Gastrocnemius medialis (tissue), 4 donors: Measurements from ENCODE around the gene R3HDM1.

Experiments used
- CTCF ChIP-seq, 5 experiments: fragments of 450-650 bp in 3 of 5; fragments of 200-600 bp in 2 of 5; sonication (generic) in 2 of 5; IDR thresholded peaks in 4 of 5; conservative IDR thresholded peaks in 1 of 5; 1 replicate in 4 of 5; 2 replicates in 1 of 5; pipeline ENCODE4 v1.5.1; 2016 to 2019; ENCODE audit warnings: antibody characterized with exemption in 5 of 5, mild to moderate bottlenecking in 3 of 5, moderate library complexity in 3 of 5
- POLR2A ChIP-seq, 2 donors: fragments of 450-650 bp; IDR thresholded peaks; one replicate each; pipeline ENCODE4 v1.6.1; 2017; ENCODE audit warnings: antibody characterized with exemption in 2 of 2, mild to moderate bottlenecking in 2 of 2, moderate library complexity in 2 of 2

GRCh38 chr2:135698838-135699237, 167.6 kb downstream of the R3HDM1 start:
- TF ChIP-seq CTCF (IDR thresholded peaks at IDR 0.05 in 4 of 5, conservative IDR thresholded peaks at IDR 0.05 in 1 of 5) (no peak), POLR2A (IDR thresholded peaks at IDR 0.05) (no peak)
